ENCODE data around the gene SUSD4.

The SUSD4 gene

DNA sequence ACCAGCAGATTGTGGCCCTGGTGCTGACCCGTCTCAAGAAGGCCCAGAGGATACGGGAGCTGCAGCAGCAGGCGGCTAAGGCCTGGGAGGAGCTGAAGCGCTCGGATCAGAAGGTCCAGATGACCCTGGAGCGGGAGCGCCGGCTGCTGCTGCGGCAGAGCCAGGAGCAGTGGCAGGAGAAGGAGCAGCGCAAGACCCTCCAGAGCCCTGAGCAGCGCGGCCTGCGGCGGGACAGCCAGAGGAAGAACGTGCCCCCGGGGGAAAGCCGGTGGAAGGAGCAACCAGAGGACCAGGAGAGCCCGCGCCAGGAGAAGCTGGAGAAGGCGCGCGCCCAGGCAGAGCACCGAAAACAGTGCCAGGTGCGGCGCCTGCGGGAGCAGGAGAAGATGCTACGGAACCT is 30.3 kb upstream of the SUSD4 start:
- H3K36me3 ChIP-seq (replicated peaks), result no peaks in the 10 kb centered on the region
- in situ Hi-C loops (cut with HindIII; ENCODE audit: low pct_ligation_motif_present, low sequenced_read_pairs), result no loop called here
- H3K27ac ChIP-seq, result no peak overlapping the region
- TF ChIP-seq, protein P1, sequence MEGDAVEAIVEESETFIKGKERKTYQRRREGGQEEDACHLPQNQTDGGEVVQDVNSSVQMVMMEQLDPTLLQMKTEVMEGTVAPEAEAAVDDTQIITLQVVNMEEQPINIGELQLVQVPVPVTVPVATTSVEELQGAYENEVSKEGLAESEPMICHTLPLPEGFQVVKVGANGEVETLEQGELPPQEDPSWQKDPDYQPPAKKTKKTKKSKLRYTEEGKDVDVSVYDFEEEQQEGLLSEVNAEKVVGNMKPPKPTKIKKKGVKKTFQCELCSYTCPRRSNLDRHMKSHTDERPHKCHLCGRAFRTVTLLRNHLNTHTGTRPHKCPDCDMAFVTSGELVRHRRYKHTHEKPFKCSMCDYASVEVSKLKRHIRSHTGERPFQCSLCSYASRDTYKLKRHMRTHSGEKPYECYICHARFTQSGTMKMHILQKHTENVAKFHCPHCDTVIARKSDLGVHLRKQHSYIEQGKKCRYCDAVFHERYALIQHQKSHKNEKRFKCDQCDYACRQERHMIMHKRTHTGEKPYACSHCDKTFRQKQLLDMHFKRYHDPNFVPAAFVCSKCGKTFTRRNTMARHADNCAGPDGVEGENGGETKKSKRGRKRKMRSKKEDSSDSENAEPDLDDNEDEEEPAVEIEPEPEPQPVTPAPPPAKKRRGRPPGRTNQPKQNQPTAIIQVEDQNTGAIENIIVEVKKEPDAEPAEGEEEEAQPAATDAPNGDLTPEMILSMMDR (IDR thresholded peaks at IDR 0.05; ENCODE audit: low read depth, low read length, missing control alignments), result no peak
- H3K27me3 ChIP-seq (replicated peaks), result peaks cover 19% of the 10 kb centered on the region
- no peak overlapping the region for H3K4me3 ChIP-seq (ENCODE audit: low read depth, low read length)
- no peak for DNase-seq

GRCh38 chr1:223393275-223394214 is 29.6 kb upstream of the SUSD4 start, which contains the start of gene CCDC185:
CCDC185 (plus strand) TSS chr1:223393415; CDS start chr1:223393476, 61 bp downstream.
- Histone ChIP-seq H3K27ac (no peak within 1 kb of the TSS), H3K36me3 (replicated peaks) (no peaks in the 10 kb centered on the region), H3K27me3 (replicated peaks) (peaks cover 21% of the 10 kb centered on the region), H3K4me3 (ENCODE audit: low read depth, low read length) (no peak within 1 kb of the TSS)
- no peak for DNase-seq
- TF ChIP-seq, protein P1 (IDR thresholded peaks at IDR 0.05; ENCODE audit: low read depth, low read length, missing control alignments), result no peak
- in situ Hi-C loops (cut with HindIII; ENCODE audit: low pct_ligation_motif_present, low sequenced_read_pairs), result no loop called here

GRCh38 chr1:223390618-223391017 is 26.6 kb upstream of the SUSD4 start:
- in situ Hi-C loops (cut with HindIII; ENCODE audit: low pct_ligation_motif_present, low sequenced_read_pairs), result no loop called here
- no peak for DNase-seq
- no peak overlapping the region for H3K4me3 ChIP-seq (ENCODE audit: low read depth, low read length)
- peaks cover 21% of the 10 kb centered on the region for H3K27me3 ChIP-seq (replicated peaks)
- H3K36me3 ChIP-seq (replicated peaks), result no peaks in the 10 kb centered on the region
- H3K27ac ChIP-seq, result no peak overlapping the region
- TF ChIP-seq, protein P1 (IDR thresholded peaks at IDR 0.05; ENCODE audit: low read depth, low read length, missing control alignments), result no peak

DNA sequence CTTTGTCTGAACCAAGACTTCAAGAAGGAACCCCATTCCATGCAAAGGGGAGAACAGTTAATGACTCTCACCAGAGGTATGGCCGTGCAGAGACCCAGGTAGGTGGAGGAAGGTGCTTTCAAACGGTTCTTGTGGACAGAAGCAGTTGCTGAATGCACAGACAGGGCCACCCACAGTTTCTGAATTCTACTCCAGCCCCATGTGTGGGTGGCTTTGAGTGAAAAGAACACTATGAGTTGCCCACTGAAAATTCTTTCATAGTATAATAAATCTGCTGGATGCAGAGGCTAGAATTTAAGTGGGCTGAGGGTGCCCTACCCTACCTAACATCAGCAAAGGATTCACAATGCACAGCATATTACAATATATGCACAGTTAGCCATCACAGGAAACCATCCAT is 22.0 kb upstream of the SUSD4 start:
- Histone ChIP-seq H3K27me3 (replicated peaks) (peaks cover 1% of the 10 kb centered on the region), H3K27ac (no peak overlapping the region), H3K4me3 (ENCODE audit: low read depth, low read length) (no peak overlapping the region), H3K36me3 (replicated peaks) (no peaks in the 10 kb centered on the region)
- TF ChIP-seq, protein P1 (IDR thresholded peaks at IDR 0.05; ENCODE audit: low read depth, low read length, missing control alignments), result no peak
- DNase-seq, result no peak
- in situ Hi-C loops (cut with HindIII; ENCODE audit: low pct_ligation_motif_present, low sequenced_read_pairs), result no loop called here

DNA sequence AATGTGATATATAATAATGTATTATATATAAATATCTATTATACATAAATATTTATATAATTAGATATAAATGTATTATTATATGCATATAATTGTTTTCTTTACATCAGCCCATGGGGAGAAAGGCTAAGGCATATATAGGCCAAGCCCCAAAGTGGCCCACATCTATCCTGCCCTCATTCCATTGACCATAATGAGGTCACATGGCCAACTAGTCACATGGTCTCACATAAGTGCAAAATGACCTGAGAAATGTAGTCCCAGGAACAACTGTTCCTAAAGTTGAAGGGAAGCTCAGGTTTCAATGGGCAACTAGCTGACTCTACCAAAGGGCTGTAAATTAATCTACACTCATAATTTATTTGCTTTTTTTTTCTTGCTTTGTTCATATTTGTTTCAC is 14.8 kb upstream of the SUSD4 start:
- in situ Hi-C loops (cut with HindIII; ENCODE audit: low pct_ligation_motif_present, low sequenced_read_pairs), result no loop called here
- Histone ChIP-seq H3K27ac (no peak overlapping the region), H3K4me3 (ENCODE audit: low read depth, low read length) (no peak overlapping the region), H3K27me3 (replicated peaks) (no peaks in the 10 kb centered on the region), H3K36me3 (replicated peaks) (no peaks in the 10 kb centered on the region)
- DNase-seq, result no peak
- TF ChIP-seq, protein P1 (IDR thresholded peaks at IDR 0.05; ENCODE audit: low read depth, low read length, missing control alignments), result no peak
